Muscle of back (tissue), 11 donors: ENCODE data around the gene PIGH. TPM values are rescaled to one million over a fixed set of nuclear protein-coding genes. Genes with fewer than 3 reads are reported as not detected.
"Not testable (repeated sequence)": the region's sequence is repeated elsewhere in the genome, so short reads cannot be mapped to it uniquely, and the experiment has no call there.

Experiments used
- DNase-seq, 3 donors: peaks; one replicate each; pipeline versions ENCODE4 v3.0.0 to v3.0.0-alpha.2; 2013
- polyA plus RNA-seq, 10 donors: library from polyadenylated mRNA; unstranded; fragments of 120-200 nt; gene quantifications; one replicate each; pipeline ENCODE4 v1.2.1, GENCODE V29; 2013; ENCODE audit not compliant: insufficient read length in 10 of 10

The PIGH gene
- polyA plus RNA-seq, 10 donors: 11.7 to 18.1 (median 14.8) TPM

GRCh38 chr14:67618617-67619063, 18.6 kb upstream of the PIGH start:
- DNase-seq: peak; percentile 67 to 83 (median 72)

GRCh38 chr14:67610491-67610890, 10.4 kb upstream of the PIGH start:
- no peak for DNase-seq

DNA sequence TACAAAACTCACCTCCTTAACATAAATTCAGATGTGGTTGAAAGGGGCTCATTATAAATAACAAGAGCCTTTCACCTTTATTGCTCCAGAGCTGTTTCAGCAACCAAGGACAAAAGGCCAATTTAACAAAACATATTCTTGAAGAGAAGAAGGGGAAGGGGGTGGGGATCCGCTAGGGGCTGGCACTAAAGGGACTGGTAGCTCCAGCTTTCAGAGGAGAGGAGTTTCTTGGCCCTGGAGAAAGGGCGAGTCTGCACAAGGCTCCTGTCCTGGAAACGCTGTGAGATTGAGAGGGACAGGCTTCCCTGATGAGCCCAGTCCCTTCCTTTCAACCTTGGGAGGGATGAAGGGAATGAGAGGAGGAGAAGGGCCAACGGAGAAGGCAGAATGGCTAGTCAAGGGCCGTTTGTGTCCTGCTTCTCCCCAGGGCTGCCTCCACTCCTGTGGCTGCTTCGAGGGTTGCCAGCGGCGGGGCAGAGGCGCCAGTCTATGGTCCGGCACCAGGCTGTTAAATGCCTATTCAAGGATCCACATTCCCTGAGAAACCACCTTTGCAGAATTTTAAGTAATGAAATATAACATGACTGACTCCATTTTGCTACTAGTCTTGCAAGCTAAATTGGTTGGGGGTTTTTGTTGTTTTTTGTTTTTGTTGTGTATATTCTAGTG, 9.7 kb upstream of the PIGH start:
- no peak for DNase-seq

GRCh38 chr14:67607646-67608045, 7.6 kb upstream of the PIGH start:
- DNase-seq: no peak

GRCh38 chr14:67602995-67603545, 3.0 kb upstream of the PIGH start:
- no peak for DNase-seq

- DNase-seq: no peak
These were observed 2.0 kb upstream of the PIGH start for GRCh38 chr14:67602076-67602475.

DNA sequence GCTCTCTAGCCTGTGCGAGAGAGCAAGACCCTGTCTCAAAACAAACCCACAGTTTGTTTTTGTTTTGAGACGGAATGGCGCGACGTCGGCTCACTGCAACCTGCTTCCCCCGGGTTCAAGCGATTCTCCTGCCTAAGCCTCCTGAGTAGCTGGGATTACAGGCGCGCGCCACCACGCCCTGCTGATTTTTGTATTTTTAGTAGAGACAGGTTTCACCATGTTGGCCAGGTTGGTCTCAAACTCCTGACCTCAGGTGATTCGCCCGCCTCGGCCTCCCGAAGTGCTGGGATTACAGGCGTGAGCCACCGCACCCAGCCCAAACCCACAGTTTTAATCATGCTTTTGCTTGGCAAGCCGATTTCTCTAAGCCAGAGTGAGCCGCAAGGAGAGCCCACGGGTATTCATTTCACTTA, 500 bp upstream of the PIGH start:
- DNase-seq: not testable (repeated sequence)

- DNase-seq: no peak
These were observed 4.7 kb downstream of the PIGH start for GRCh38 chr14:67595392-67595791.

DNA sequence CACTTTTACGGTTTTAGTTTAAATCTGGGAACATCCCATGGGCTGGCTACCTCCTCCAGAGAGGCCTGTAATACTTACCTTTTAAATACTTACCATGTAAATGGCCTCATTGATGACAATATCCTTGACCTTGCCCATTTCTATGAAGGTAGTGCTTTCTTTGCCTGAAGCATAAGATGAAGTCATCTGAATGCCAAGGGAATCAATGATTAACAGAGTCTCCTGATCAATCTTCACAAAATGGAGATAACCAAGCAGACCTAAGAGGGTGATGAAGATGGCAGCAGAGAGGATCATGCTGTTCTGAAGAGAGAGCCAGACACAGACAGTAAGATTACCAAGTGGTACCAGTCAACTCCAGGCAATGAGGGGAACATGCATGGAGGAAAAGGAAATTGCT, 6.4 kb downstream of the PIGH start:
- not testable (repeated sequence) for DNase-seq

DNA sequence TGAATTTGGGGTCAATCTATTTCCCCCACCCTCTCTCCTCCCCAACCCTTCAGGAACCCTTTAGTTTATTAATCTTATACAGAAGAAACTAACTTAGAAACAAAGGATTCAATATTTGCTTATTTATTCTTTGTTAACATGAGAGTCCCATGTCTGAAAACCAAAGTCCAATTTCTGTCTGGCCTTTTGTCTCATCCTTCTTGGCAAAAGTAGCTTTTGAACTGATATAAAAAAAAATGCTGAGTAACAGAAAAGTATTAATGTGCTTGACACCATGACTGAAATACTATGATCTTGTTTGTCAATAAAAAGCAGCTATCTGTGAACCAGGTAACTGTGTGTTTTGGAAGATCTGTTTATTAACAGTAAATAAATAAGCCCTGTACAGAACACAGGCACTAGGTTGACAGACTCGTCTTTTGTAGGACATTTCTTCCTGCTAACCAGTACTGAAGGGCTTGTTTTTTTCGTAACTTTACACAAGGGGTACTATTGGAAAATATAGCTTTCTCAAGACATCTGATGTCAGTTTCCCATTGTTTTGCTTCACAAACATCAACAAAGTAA, 10.8 kb downstream of the PIGH start:
- DNase-seq: no peak

- no peak for DNase-seq
These were observed 13.7 kb downstream of the PIGH start for GRCh38 chr14:67586369-67586768.

DNA sequence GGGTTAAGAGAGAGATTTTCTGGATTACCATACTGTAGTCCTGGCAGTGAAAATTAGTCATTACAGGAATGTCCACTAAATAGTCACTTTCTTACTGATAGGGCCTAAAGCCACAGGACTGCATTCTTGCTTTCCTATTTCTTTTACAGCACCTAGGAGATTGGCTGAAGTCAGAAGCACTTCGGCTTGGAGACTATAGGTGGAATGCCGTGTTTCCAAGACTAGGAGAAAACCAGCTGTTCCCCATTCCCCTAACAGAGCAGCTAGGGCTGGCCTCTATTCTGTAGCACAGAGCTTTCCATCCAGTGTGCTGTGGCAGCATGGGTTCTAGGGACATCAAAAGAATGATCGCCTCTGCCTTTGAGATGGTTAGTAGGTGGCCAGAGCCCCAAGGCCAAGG, 15.1 kb downstream of the PIGH start:
- no peak for DNase-seq

DNA sequence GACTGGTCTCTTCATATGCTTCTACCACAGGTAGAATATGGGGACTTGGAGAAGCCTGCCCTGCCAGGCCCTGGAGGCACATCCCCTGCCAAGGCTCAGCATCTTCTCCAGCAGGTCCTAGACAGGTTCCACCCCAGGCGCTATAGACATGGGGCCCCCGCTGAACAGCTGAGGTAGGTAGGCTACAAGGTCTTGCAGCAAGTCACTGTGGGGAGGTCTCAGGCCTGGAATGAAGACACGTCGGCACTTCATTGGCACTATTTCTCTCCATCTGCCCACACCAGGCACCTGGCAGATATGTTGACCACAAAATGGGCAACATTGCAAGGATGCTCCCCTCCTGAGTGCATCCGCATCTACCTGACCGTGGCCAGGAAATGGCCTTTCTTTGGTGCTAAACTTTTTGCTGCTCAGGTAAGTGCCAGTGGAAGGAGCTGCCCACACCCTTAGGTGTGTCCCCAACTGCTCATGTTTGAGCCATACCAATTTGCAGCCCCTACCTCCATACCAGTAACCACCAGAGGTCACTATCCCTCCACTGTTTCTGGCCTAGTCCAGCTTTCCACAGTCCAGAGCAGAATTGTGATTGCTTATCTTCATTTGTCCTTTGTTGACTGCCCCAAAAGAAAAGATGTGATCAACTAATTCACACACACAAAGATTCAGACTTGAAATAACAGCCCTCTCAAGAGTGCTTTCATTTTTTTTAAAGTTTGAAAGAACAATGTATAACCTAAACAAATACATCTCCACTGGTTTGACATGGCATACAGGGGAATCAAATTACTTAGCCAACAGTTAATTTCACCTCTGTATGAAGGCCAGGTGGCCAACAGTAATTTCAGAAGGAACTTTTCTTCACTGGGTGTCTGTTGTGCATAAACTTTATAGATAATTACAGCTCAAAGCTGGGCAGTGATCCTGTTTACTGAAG, 16.1 kb downstream of the PIGH start:
- DNase-seq: peak; percentile 21 to 50 (median 33)

DNA sequence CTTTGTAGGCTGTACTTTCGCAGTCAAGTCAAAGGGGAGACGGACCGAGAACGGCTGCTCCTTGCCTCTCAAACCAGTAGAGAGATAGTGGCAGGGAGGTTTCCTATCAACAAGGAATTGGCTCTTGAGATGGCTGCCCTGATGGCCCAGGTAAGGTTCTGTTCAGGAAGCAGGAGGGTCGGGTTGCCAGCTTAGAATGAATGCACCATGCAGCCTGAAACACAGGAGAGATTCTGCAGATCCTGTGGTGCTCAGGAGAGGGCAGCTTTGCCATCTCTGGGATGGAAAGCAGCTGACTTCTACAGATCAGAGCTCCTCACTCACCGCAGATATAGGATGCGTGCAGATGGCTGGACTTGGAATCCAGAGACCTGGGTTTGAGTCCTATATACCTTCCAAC, 18.0 kb downstream of the PIGH start:
- no peak for DNase-seq

GRCh38 chr14:67581643-67582042, 18.4 kb downstream of the PIGH start:
- DNase-seq: no peak

DNA sequence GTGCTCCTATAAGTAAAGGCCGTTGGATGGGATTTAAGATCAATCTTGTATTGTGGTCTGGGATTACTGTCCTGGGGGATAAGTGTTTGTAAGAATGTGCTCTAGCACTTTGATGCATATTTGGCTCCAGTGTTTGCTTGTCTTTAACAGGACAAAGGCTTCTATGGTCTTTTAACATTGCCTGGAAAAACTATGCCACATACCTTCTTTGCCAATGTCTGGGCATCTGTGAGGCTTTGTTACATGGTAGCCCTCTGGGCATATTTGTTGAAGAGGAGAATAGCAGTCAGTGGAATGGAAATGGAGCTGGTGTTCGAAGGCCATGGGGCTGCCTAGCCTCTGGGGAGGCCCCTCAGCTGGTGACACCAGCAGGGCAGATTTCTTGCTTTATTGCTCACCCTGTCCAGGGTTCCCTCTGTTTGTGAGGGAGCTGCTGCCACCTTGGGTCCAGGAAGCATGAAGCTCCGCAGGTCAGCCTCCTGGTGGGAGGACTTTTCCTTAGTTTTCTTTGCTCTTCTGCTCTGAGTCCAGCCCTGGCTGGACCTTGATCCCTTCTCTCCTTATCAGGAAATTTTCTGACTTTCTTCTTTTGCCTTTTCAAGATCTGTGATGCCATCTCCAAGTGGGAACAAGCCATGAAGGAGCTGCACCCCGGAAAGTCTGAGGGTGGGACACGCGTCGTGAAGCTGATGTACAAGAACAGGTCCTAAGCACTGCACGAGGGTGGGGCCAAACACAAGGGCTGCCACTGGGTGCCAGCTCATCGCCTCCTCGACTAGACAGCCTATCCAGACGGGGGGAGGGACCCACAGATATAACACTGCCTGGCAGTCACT, 19.5 kb downstream of the PIGH start:
- no peak for DNase-seq

GRCh38 chr14:67579636-67580035, 20.4 kb downstream of the PIGH start:
- DNase-seq: no peak

DNA sequence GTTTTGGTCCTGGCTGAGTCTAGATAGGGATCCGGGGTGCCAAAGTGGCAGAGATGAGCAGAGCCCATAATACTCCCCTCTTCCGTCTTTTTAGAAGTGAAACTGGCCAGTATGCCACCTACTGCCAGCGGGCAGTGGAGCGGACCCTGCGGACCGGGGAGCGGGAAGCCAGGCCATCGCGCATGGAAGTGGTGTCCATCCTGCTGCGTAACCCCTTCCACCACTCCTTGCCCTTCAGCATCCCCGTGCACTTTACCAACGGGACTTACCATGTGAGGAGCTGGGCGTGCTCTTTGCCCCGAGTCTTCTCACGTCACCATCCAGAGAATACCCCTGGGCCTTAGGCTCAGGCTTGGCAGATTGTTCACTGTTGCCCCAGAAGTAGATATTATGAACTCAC, 21.0 kb downstream of the PIGH start:
- no peak for DNase-seq

DNA sequence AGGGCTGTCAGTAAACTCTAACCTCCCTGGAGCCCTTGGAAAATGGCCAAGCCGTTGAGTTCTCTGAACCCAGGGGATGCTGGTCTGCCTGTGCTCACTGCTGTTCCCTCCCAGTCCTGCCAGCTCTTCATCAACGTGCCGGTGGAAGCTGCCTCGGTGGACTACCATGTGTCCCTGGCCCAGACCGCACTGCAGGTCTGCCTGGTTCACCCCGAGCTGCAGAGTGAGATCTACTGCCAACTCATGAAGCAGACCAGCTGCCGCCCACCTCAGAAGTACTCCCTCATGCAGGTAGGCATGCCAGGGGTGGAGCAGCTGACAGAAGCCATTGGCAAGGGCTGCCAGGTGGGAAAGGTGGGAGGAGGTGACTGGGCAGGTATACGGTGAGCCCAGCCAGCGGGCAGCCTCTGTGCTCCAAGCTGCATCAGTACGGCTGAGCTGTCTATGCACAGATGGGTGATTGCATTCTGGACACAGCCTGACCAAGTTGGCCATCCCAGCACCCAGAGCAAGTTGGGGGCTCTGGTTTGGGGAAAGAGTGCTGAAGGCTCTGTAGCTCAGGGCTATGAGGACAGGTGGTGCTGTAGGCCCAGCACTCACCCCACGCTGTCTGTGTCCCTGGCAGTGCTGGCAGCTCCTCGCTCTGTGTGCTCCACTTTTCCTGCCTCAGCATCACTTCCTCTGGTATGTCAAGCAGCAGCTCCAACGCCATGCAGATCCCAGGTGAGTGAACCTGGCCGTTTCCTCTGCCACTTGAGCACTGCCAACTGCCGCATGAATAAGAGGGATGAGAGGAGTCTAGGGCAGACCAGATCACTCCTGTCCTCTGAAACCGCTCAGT, 21.9 kb downstream of the PIGH start:
- DNase-seq: no peak

GRCh38 chr14:67577181-67577808, 22.8 kb downstream of the PIGH start:
- DNase-seq: no peak
